ENCODE measurements around the gene FOXO6. TPM values are rescaled to one million over a fixed set of nuclear protein-coding genes. Genes with fewer than 3 reads are reported as not detected.

The FOXO6 gene
- total RNA-seq, 1 donor from 2014 or later = 11.7 TPM

- peaks cover 4% of the 10 kb centered on the region for H3K4me1 Mint-ChIP-seq (ENCODE audit: low read depth, unreplicated experiment)
- no peak overlapping the region for H3K27ac Mint-ChIP-seq (ENCODE audit: unreplicated experiment)
- peaks cover 5% of the 10 kb centered on the region for H3K27me3 Mint-ChIP-seq (ENCODE audit: unreplicated experiment)
- TF ChIP-seq CTCF (IDR thresholded peaks at IDR 0.05; ENCODE audit: partially characterized antibody, unreplicated experiment) = no peak
- no peak overlapping the region for H3K4me3 Mint-ChIP-seq (ENCODE audit: unreplicated experiment)
- H3K9me3 Mint-ChIP-seq (ENCODE audit: unreplicated experiment) = no peaks in the 10 kb centered on the region
- H3K36me3 Mint-ChIP-seq (ENCODE audit: unreplicated experiment) = no peaks in the 10 kb centered on the region
- no peak for DNase-seq
Observed at GRCh38 chr1:41351262-41352151, 9.7 kb upstream of the FOXO6 start.

GRCh38 chr1:41353744-41354143 is 7.5 kb upstream of the FOXO6 start:
- H3K36me3 Mint-ChIP-seq (ENCODE audit: unreplicated experiment) = no peaks in the 10 kb centered on the region
- peaks cover 19% of the 10 kb centered on the region for H3K4me1 Mint-ChIP-seq (ENCODE audit: low read depth, unreplicated experiment)
- peaks cover 3% of the 10 kb centered on the region for H3K27me3 Mint-ChIP-seq (ENCODE audit: unreplicated experiment)
- H3K9me3 Mint-ChIP-seq (ENCODE audit: unreplicated experiment) = no peaks in the 10 kb centered on the region
- no peak overlapping the region for H3K4me3 Mint-ChIP-seq (ENCODE audit: unreplicated experiment)
- H3K27ac Mint-ChIP-seq (ENCODE audit: unreplicated experiment) = no peak overlapping the region
- DNase-seq = no peak
- TF ChIP-seq CTCF (IDR thresholded peaks at IDR 0.05; ENCODE audit: partially characterized antibody, unreplicated experiment) = no peak

GRCh38 chr1:41354956-41355355 is 6.3 kb upstream of the FOXO6 start:
- Mint-ChIP-seq H3K4me1 (ENCODE audit: low read depth, unreplicated experiment) (peaks cover 28% of the 10 kb centered on the region), H3K36me3 (ENCODE audit: unreplicated experiment) (no peaks in the 10 kb centered on the region), H3K9me3 (ENCODE audit: unreplicated experiment) (peaks cover 1% of the 10 kb centered on the region), H3K4me3 (ENCODE audit: unreplicated experiment) (no peak overlapping the region), H3K27me3 (ENCODE audit: unreplicated experiment) (peaks cover 1% of the 10 kb centered on the region), H3K27ac (ENCODE audit: unreplicated experiment) (no peak overlapping the region)
- no peak for TF ChIP-seq CTCF (IDR thresholded peaks at IDR 0.05; ENCODE audit: partially characterized antibody, unreplicated experiment)
- no peak for DNase-seq

- Mint-ChIP-seq H3K9me3 (ENCODE audit: unreplicated experiment) (peaks cover 3% of the 10 kb centered on the region), H3K4me1 (ENCODE audit: low read depth, unreplicated experiment) (peaks cover 32% of the 10 kb centered on the region), H3K27me3 (ENCODE audit: unreplicated experiment) (peaks cover 3% of the 10 kb centered on the region), H3K4me3 (ENCODE audit: unreplicated experiment) (no peak overlapping the region), H3K27ac (ENCODE audit: unreplicated experiment) (no peak overlapping the region), H3K36me3 (ENCODE audit: unreplicated experiment) (no peaks in the 10 kb centered on the region)
- DNase-seq = no peak
- TF ChIP-seq CTCF (IDR thresholded peaks at IDR 0.05; ENCODE audit: partially characterized antibody, unreplicated experiment) = no peak
Observed at GRCh38 chr1:41355356-41355755, 5.9 kb upstream of the FOXO6 start.

- Mint-ChIP-seq H3K27me3 (ENCODE audit: unreplicated experiment) (peaks cover 3% of the 10 kb centered on the region), H3K36me3 (ENCODE audit: unreplicated experiment) (no peaks in the 10 kb centered on the region), H3K27ac (ENCODE audit: unreplicated experiment) (no peak overlapping the region), H3K9me3 (ENCODE audit: unreplicated experiment) (peaks cover 7% of the 10 kb centered on the region), H3K4me3 (ENCODE audit: unreplicated experiment) (no peak overlapping the region), H3K4me1 (ENCODE audit: low read depth, unreplicated experiment) (peaks cover 36% of the 10 kb centered on the region)
- TF ChIP-seq CTCF (IDR thresholded peaks at IDR 0.05; ENCODE audit: partially characterized antibody, unreplicated experiment) = no peak
- DNase-seq = no peak
Observed at GRCh38 chr1:41355761-41356160, 5.5 kb upstream of the FOXO6 start.
